DMS 273 treated with DMSO at 0.1 percent for 48 hours (cell line): ENCODE results near the gene MBD6.

Experiments
- DNase-seq: peaks from one replicate; lab custom pipeline; 2025; lab: John Stamatoyannopoulos, UW

Gene MBD6

DNA sequence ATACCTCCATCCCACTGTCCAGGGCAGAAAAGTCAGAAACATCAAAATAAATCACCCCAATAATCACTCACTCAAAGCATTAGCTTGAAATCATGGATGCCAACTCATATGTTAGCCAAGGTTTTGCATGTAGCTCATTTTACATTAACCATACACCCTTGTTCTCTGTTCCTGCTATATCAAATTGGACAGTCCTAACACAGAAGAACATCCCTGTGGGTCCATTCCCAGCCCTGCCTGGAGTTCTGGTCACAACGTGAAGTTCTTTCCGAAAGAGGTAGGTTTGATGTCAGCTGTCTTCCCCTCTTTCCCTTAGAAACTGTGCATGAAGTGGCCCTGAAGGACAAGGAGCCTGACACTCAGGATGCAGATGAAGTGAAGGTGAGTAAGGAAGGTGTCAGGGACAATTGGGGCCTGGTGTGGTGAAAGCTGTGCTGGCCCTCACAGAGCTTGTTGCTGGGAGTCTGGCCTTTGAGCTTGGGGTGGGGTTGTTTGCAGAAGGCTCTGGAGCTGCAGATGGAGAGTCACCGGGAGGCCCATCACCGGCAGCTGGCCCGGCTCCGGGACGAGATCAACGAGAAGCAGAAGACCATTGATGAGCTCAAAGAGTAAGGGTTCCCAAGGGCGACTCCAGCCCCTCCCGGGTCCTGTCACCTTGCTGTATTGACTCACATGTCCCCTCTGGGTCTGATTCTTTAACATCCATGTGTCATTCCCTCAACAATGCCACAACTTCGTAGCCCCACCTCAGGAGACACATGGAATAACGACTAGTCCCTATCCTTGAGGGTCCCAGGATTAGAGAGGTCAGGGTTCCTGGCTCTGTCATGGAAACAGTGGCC, 53.4 kb downstream of the MBD6 start:
- no peak for DNase-seq

DNA sequence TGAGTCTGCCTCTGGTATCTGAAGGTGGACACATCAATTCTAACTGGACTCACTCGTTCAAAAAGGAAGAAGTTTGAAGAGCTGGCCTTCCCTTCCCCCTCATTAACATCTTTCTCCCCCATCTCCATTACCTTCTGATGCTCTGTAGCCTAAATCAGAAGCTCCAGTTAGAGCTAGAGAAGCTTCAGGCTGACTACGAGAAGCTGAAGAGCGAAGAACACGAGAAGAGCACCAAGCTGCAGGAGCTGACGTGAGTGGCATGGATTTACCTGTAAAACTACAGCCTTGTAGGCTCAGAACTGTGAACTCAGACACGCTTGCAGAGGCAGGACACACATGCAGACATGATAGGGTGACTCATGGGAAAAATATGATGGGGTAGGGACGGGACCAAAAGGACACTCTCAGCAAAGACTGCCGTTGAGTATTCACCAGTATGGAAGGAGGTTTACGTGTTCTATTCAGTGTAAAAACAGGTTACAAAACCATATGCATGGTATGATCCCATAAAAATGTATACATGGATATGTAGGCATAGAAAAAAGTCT, 54.1 kb downstream of the MBD6 start:
- no peak for DNase-seq

GRCh38 chr12:57577981-57578758, 55.5 kb downstream of the MBD6 start:
- no peak for DNase-seq

DNA sequence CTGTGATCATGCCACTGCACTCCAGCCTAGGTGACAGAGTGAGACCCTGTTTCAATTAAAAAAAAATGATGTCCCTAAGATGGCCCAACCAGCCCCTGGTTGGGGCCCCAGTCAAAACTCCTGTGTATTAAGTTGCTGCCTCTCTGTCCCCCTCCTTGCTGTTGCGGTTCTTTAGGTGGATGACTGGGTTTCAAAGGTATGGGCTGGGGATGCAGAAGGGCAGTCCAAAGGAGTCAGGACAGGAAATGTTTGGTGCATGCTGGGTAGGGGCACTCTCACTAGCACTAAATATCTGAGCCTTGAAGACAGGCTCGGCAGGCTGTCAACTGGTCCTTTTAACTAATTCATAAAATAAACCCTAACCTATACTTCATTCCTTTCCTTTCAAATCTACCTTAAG, 56.4 kb downstream of the MBD6 start:
- DNase-seq, result no peak
